Cardiac fibroblast (primary cell): ENCODE results near the gene RELT.

Experiments used
- DNase-seq, 2 donors: peaks; one replicate each; pipeline versions ENCODE4 v3.0.0 to v3.0.0-alpha.2; 2010; ENCODE audit warnings: low read depth in 2 of 2
- H3K4me3 ChIP-seq, 2 donors: replicated peaks in 1 of 2; 1 replicate in 1 of 2; 2 replicates in 1 of 2; pipeline ENCODE4 v1.5.1; 2011; ENCODE audit warnings: low read depth in 2 of 2, low read length in 2 of 2, mild to moderate bottlenecking in 2 of 2, moderate library complexity in 1 of 2
- TF ChIP-seq, protein P1 (sequence below): IDR thresholded peaks from one replicate; pipeline ENCODE4 v1.5.1; 2011; ENCODE audit warnings: low read depth, mild to moderate bottlenecking, low read length, inconsistent platforms

RELT gene

DNA sequence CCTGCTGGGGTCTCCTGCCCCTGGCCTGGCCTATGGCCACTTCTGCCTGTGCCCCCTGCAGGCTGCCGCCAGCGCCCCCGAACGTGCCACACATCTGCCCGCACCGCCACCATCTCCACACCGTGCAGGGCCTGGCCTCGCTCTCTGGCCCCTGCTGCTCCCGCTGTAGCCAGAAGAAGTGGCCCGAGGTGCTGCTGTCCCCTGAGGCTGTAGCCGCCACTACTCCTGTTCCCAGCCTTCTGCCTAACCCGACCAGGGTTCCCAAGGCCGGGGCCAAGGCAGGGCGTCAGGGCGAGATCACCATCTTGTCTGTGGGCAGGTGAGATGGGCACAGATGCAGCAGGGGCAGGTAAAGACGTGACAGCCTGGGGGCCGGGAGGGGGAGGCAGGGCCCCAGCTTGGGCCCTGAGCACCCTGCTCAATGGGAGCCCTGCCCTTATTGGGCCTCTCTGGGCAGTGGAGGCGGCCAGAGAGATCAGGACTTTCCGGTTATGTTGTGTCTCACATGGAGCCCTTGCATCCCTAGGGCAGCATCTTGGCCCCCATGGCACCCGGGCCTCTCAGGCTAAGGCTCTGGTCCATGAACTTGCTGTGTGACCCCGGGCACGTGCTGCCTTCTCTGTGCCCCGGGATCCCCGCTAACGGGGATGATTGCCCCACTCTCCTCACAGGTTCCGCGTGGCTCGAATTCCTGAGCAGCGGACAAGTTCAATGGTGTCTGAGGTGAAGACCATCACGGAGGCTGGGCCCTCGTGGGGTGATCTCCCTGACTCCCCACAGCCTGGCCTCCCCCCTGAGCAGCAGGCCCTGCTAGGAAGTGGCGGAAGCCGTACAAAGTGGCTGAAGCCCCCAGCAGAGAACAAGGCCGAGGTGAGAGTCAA is 18.5 kb downstream of the RELT start:
- no peak for DNase-seq

DNA sequence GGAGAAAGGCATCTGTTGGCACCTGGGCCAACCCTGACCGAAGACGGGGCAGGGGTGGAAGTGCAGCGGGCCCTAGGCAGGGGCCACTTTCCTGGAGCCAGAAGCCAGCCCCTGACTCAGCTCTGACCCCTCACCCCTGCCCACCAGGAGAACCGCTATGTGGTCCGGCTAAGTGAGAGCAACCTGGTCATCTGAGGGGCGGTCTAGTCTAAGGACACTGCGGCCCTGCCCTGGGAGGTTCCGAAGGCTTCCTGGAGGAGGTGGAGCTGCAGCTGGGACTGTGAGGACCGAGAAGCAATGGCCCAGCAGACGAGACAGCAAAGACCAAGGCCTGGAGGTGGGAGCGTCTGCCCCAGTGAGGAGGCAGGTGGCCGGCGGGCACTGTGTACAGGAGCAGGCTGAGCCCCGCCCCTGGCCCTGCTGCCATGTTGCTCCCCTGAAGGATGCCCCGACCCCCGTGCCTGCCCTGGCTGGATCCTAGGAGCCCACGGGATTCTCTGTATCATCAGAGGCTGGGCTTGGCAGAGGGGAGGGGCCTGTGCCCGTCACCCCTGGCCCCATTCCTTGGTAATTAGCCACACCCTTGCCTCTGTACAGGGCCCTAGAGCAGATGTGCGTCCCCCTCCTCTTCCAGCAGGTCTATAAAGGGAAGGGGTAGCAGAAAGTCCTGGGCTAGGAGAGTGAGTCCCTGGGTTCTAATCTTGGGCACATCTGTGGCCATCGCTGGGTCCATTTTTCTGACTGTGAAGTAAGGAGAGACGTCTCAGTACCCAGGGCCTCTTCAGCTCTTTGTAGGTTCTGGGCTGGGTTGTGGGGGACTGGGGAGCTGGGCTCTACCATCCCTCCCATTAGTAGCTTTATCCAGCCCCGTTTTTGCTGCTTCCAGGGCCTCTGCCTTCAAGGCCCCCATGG is 19.4 kb downstream of the RELT start:
- no peak overlapping the region for H3K4me3 ChIP-seq
- DNase-seq: no peak
- TF ChIP-seq, protein P1, sequence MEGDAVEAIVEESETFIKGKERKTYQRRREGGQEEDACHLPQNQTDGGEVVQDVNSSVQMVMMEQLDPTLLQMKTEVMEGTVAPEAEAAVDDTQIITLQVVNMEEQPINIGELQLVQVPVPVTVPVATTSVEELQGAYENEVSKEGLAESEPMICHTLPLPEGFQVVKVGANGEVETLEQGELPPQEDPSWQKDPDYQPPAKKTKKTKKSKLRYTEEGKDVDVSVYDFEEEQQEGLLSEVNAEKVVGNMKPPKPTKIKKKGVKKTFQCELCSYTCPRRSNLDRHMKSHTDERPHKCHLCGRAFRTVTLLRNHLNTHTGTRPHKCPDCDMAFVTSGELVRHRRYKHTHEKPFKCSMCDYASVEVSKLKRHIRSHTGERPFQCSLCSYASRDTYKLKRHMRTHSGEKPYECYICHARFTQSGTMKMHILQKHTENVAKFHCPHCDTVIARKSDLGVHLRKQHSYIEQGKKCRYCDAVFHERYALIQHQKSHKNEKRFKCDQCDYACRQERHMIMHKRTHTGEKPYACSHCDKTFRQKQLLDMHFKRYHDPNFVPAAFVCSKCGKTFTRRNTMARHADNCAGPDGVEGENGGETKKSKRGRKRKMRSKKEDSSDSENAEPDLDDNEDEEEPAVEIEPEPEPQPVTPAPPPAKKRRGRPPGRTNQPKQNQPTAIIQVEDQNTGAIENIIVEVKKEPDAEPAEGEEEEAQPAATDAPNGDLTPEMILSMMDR: no peak

More for the DNA sequence above, 18.5 kb downstream of the RELT start:
- TF ChIP-seq, protein P1: no peak
- H3K4me3 ChIP-seq: no peak overlapping the region

DNA sequence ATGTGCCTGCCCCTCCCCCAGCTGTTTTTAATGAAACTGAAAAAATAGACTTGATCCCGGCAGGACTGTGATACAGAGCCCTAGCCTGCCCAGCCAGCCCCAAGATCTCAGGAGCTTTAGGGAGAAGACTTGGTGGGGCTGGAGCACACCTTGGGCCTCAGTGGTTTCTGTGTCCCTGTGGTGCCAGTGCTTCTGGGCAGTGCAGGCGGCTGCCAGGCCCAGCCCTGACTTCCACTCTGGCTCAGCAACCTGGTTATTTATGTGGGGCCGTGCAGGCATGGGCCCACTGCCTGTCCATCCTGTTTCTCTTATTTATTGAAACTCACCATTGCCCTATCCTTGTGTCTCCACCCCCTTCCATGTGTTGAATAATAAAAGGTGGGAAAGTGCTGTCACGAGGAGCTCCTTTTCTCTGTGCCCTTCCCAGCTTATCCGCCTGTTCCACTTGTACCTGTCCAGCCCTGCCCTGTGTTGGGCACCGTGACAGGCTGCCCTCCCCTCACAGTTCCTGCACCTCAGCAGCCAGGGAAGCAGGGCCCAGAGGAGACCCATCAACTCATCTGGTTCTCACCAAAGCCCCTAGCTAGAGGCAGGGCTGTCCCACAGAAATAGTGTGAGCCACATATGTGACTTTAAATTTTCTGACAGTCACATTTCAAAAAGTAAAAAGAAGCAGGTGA is 20.2 kb downstream of the RELT start:
- H3K4me3 ChIP-seq: no peak overlapping the region
- TF ChIP-seq, protein P1: no peak
- no peak for DNase-seq

DNA sequence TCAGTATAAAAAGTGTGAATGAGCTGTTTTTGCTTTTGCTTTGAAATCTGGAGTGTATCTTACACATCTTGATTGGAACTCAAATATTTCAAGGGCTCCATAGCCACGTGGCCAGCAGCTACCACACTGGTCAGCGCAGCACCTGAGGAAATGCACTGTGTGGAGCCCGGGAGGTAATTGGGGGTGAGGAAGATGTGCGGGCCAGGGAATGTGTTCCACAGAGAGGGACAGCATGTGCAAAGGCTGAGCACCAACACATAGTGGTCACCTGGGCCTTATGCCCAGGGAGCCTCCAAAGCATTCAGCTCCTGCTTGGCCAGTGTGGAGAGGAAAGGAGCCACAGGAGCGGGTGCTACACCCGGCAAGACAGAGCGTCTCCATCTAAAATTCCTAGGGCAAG is 20.8 kb downstream of the RELT start:
- TF ChIP-seq, protein P1: no peak
- no peak overlapping the region for H3K4me3 ChIP-seq
- no peak for DNase-seq

DNA sequence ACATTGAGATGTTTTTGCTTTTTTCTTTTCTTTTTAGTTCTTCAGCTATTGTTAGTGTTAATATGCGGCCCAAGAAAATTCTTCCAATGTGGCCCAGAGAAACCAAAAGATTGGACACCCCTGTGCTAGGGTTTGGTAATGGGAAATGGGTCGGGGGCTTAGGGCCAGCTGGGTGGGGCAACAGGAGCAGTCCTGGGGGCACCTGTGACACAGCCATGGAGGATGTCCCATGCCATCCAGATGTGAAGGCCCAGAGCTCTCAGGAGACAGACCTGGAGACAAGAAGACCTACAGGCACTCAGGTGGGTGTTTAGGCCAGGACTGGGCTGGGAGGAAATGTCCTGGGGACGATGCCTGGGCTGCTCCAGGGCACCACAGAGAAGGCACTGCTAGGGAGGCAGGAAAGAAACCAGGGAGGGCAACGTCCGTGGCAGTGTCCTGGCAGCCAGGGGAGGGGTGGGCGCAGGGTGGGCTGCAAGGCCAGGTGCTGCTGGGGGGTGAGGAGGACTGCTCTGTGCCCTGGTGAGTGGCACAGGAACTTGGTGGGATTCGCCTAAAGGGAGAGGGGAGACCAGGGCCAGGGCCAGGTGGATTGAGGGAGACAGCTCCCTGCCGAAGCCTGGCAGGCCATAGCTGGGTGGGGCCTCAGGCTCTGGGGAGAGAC is 21.4 kb downstream of the RELT start:
- H3K4me3 ChIP-seq: no peak overlapping the region
- DNase-seq: no peak
- TF ChIP-seq, protein P1: no peak

DNA sequence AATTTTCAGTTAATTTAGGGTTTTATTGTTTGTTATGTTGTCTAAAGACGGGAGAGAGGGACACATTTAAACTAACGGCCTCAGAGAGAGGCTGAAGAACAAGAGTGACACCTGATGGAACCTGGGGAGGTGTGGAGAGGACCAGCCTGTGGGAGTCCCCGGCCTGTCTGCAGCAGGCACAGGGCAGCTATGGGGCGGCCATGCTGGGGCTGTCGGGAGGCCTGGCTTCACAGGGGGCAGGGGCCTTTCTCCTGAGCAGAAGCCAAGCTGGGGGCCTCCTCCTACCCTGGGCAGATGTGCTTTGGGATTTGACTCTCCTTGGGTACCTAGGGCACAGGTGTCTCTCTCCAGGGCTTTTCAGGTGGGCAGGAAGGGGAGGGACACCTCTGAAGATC is 21.9 kb downstream of the RELT start:
- TF ChIP-seq, protein P1: no peak
- H3K4me3 ChIP-seq: no peak overlapping the region
- no peak for DNase-seq
